Breast epithelium (tissue), 3 donors: ENCODE measurements around the gene NHERF2.

Experiments
- CTCF ChIP-seq, 3 donors: fragments of 450-650 bp; IDR thresholded peaks; one replicate each; pipeline ENCODE4 v1.5.1; 2016 to 2017; ENCODE audit warnings: antibody characterized with exemption in 3 of 3, mild to moderate bottlenecking in 3 of 3, moderate library complexity in 3 of 3
- POLR2AphosphoS5 ChIP-seq, 3 donors: sonication (generic); formaldehyde crosslinking; IDR thresholded peaks; one replicate each; pipeline ENCODE4 v1.6.1; 2017; ENCODE audit warnings: antibody characterized with exemption in 3 of 3

GRCh38 chr16:2078691-2079090, 52.0 kb downstream of the NHERF2 start:
- TF ChIP-seq CTCF (IDR thresholded peaks at IDR 0.05) (no peak), POLR2AphosphoS5 (IDR thresholded peaks at IDR 0.05) (no peak)
